ENCODE measurements around the gene SH3BP5.

DNA sequence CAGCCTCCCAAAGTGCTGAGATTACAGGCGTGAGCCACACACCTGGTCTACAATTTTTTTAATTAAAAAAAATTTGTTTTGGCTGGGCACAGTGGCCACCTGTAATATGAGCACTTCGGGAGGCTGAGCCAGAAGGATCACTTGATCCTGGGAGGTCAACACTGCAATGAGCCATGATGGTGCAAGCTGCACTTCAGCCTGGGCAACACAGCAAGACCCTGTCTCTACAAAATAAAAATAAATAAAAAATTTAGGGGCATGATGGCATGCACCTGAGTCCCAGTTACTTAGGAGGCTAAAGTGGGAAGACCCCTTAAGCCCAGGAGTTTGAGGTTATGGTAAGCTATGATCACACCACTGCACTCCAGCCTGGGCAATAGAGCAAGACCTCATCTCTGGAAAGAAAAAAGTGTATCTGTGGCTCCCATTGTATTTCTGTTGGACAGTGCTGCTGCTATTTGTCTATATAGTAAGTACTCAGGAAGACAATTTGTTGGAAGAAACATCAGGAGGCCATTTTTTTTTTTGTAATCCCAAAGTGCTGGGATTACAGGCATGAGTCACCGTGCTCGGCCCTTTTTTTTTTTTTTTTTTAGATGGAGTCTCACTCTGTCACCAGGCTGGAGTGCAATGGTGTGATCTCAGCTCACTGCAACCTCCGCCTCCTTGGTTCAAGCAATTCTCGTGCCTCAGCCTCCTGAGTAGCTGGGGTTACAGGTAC lies 27.5 kb upstream of the SH3BP5 start:
- TF ChIP-seq POLR2A (IDR thresholded peaks at IDR 0.05): no peak
- TF ChIP-seq, protein P1, sequence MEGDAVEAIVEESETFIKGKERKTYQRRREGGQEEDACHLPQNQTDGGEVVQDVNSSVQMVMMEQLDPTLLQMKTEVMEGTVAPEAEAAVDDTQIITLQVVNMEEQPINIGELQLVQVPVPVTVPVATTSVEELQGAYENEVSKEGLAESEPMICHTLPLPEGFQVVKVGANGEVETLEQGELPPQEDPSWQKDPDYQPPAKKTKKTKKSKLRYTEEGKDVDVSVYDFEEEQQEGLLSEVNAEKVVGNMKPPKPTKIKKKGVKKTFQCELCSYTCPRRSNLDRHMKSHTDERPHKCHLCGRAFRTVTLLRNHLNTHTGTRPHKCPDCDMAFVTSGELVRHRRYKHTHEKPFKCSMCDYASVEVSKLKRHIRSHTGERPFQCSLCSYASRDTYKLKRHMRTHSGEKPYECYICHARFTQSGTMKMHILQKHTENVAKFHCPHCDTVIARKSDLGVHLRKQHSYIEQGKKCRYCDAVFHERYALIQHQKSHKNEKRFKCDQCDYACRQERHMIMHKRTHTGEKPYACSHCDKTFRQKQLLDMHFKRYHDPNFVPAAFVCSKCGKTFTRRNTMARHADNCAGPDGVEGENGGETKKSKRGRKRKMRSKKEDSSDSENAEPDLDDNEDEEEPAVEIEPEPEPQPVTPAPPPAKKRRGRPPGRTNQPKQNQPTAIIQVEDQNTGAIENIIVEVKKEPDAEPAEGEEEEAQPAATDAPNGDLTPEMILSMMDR (IDR thresholded peaks at IDR 0.05): no peak

All from Peyer's patch (tissue), 4 donors.